HG03439 (cell line): ENCODE results near the gene RECK.
"Not testable (repeated sequence)": the region's sequence is repeated elsewhere in the genome, so short reads cannot be mapped to it uniquely, and the experiment has no call there.

Source experiments
- ATAC-seq: cut with Tn5 transposase; IDR thresholded peaks from one replicate; pipeline ENCODE4 v1.9.1; 2021; ENCODE audit warnings: mild to moderate bottlenecking, moderate library complexity; ENCODE audit not compliant: unreplicated experiment

The RECK gene

DNA sequence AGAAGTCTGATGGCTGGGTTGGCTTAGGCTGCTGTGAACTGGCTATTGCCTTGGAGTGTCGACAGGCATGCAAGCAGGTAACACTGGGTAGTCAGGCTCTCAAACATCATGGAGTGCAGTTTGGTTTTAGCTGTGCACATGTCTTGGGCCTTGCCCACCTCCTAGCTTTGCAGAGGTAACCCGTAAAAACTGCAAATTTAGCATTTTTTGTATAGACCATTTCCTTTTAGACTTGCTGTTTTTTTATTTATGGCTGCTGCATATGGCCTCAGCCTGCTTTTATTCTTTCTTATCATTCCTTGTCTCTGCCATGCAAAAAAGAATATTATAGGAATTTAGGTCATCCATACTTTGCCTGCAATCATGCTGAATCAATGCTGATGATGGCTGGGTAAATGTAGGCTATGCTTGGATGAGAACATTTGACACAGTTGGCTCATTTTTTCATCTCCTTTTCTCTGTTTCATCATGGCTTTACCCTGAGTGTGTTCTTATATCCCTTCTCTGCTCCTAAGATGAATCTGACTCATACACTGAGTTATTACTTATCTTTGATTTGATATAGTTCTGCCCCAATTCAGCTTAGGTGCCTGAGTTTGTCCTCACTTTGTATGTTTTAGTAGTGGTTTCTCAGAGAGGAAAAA is 27.2 kb downstream of the RECK start:
- ATAC-seq: no peak

DNA sequence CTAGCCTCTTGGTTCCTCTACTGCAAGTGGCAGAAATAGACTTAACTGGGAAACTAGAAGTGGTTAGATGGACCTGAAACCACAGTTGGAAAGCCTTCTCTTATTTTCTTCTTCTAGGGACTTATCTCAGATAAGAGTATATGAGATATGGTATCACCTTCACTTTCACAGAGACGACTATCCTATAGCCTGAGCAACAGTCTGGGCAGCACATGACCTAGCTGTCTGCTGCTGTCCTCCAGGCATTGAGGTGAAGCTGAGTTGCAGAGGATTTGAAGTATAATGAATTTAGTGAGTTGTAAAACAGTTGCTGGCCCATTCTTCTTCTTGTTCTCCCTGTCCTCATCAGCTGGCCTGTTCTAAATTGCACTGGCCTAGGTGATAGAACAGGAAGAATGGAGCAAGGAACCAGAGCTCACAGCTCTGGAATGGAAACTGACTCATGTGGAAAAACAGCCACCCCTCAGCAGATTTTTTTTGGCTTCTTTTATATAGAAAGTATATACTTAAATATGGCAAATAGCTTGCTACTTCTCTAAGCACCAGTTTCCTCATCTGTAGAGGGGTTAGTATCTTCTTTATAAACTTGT is 27.8 kb downstream of the RECK start:
- no peak for ATAC-seq

DNA sequence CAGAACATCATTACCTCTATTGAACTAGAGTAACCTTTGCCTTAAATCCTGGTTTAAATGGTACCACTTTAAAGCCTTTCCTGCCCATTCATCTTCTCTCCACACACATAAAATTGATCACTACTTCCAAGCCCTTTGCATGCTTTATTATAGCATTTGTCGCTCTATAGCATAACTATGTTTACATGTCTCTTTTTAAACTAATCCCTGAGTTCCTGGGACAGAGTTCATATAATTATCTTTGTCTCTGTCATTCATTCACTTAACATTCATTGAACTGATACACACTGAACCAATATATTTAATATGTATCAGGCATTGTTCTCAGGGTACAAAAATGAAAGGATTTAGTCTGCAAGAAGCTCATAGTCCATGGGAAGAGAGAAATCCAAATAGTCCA is 37.3 kb downstream of the RECK start:
- no peak for ATAC-seq

DNA sequence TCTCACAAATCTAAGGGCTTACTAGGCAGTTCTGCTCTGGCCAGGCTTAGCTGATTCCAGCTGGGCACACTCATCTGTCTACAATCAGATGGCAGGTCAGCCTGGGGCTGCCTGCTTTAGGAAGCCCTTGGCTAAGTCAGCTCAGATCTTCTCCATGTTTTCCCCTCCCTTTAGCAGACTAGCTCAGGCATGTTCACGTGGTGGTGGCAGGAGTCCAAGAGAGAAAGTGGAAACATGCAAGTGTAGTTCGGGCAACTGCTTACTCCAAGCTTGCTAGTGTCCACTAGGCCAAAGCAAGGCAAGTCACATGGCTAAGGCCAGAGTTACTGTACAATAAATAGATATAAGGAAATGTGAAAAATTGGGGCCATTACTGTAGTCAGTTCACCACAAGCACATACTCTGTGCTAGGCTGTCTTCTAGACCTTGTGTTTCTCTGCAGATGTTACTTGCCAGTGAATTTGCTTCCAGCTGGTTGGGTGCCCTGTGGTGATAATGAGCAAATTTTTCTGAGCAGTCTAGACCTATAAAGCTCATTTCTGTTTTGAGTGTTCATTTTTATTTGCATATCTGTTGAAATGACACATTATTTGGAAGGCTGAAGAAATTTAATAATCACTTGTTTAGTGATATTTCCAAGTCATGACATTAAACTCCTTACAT is 38.3 kb downstream of the RECK start:
- ATAC-seq: no peak

DNA sequence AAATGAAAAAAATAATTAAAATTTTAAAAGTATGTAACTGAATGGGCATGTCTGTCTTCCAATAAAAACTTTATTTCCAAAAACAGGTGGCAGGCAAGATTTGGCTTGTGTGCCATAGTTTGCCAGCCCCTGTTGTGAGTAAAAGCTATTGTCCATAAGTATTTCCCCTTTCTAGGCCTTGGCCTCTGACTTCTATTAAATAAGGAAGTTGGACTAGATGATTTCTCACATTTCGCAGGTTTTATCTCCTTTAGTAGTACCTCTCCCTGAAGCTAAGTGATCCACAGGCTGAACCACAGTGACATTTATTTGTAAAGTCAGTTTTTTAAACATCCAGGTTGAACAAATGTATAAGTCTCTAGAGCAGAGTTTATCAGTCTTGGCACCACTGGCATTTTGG is 41.3 kb downstream of the RECK start:
- ATAC-seq: no peak

DNA sequence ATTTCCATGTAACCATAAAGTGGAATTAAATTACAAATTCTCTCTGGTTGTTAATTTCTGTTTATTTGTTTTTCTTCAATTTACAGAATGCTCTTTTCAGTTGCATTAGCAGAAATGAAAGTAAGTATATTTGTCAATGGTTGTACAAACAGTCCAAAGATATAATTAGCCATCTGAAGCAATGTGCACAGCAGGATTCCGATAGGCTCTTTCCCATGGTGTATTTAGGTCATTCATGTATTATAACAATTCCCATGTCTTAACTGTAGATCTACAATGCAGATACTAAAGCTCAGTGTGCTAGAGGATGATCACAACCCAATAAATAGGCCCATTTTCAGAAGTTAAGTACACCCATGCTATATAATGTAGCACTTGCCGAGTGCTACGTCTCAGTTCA is 43.8 kb downstream of the RECK start:
- ATAC-seq: no peak

DNA sequence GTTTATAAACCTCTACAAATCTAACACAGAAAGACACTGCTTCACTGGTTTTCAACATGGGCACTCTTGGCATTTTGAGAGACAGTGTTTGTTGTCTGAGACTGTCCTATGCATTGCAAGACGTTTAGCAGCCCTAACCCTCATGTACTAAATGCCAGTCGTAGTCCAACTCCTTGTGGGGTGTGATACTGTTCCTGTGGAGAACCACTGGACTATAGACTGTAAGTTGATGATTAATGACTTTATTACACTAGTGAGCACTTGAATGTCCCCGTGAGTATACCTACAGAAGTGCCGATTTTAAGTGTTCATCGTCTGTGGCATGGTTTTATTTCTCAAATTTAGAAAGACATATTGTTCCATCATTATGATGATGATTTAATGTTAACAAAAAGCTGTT is 46.2 kb downstream of the RECK start:
- no peak for ATAC-seq

DNA sequence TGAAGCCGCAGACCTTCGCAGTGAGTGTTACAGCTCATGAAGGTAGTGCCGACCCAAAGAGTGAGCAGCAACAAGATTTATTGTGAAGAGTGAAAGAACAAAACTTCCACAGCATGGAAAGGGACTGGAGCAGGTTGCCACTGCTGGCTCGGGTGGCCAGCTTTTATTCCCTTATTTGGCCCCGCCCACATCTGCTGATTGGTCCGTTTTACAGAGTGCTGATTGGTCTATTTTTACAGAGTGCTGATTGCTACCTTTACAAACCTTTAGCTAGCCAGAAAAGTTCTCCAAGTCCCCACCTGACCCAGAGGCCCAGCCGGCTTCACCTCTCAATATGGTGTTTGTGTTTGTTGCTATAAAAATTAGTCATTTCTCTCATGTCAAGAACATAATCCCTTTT is 49.7 kb downstream of the RECK start:
- no peak for ATAC-seq

DNA sequence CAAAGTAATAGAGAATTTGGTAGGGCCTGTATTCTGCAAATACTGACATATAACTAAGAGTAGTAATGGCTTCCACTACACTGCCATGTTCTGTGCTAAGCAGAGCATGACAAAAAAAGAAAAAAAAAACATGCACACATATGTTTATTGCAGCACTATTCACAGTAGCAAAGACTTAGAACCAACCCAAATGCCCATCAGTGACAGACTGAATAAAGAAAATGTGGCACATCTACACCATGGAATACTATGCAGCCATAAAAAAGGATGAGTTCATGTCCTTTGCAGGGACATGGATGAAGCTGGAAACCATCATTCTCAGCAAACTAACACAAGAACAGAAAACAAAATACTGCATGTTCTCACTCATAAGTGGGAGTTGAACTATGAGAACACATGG is 50.3 kb downstream of the RECK start:
- ATAC-seq: not testable (repeated sequence)

DNA sequence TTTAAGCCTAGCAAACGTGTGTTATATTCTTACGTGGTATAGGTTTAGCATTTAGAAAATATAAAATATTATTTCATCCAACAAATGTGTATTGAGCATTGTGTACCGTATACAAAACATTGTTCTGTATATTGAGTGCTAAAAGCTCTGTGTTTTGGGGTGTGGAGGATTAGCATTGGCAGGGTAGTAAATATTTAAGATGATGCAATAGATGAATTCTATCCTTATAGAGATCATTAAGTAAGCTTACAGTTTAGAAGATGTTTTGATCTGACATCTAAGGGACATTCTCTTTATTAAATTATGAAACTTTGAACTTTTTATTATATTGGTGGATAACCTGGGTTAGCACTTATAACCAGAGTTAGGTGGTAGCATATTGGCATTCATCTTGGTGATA is 51.3 kb downstream of the RECK start:
- ATAC-seq: no peak

DNA sequence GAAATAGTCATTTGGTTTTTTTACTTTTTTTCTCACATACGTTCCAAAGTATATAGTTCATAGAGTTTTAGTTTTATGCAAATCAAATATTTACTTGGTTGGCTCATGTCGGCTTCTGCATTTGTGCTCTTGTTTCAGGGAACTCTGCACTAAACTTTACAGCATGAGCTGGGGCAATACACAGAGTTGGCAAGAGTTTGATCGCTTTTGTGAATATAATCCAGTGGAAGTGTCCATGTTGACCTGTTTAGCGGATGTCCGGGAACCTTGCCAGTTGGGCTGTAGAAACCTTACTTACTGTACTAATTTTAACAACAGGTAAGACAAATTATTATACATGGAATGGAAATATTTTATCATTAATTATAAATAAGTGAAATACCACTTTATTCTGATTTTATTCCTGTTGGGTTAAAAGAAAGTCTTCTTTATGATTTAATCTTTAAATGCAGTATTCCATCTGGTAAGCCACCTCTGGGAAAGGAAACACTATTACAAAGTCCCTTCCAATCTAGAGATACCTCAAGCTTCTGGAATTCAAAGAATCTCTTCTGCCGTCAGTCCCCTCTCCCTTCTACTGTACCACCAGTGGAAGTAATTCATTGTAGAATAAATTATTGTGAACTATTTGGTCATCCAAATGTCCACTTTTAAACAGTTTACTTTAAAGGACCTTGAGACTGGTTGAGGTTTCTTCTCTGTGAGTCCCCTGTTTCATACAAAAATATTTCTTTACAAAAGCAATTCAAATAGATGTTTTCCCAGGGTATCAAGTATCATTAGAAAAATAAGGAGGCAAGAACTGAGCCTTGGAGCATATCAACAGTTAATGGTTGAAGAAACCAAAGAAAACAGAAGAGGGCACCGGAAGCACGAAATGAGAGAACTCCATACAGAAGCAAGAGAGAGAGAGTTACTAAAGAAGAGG is 54.6 kb downstream of the RECK start:
- ATAC-seq: no peak

DNA sequence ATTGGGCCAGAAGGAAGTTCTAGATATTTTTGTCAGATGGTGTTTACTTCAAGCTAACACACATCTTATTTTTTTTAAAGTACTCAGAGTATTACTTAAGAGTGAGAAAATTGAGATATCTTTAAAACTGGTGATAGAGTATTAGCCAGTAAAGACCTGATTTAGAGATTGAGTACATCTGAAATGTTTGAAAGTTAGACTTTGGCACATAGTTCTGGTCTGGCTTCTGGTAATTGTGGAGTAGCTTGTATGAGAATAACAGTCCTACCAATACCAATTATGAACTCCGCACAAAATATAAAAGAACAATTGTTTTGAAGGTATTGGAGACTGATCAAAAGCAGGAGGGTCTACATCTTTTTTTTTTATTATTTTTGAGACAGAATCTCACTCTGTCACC is 55.3 kb downstream of the RECK start:
- ATAC-seq: no peak

DNA sequence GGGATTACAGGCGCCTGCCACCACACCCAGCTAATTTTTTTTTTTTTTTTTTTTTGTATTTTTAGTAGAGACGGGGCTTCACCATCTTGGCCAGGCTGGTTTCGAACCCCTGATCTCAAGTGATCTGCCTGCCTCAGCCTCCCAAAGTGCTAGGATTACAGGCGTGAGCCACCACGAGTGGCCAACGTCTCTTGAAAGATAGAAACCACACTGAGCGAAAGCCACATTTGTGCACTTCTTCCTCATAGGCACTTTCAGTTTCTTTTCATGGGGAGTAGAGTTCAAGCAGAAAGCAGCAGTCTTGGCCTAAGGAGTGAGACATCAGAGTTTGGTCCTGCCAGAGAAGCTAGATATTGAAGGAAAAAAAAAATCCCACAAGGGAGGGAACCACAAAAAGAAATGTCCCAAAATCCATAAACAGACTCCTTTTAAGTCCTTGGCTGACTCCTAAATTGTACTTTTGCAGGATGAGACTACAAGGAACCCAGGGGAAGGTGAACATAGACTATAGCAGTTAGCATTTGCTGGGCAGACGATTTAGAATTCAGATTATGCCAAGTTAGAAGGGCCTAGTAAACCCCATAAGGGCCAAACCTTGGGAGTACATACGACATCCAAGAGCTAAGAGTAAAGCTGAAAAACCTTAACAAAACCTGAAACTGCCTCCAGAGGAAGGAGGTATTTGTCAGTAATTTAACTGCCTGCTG is 55.9 kb downstream of the RECK start:
- peak; percentile 63 for ATAC-seq

DNA sequence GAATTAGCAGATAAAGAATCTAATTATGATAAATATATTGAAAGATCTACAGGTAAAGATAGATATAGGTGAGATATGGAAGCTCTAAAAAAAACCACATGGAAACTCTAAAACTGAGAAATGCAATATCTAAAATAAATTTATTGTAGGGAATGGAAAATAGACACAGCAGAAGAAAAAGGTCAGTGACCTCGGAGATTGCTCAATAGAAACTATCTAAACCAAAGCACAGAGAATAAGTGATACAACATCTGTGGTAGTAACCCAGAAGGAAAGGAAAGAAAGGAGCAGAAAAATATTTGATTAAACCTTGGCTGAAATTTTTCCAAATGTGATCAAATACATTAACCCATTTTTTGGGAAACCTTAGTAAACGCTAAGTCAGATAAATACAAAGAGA is 56.7 kb downstream of the RECK start:
- ATAC-seq: no peak

DNA sequence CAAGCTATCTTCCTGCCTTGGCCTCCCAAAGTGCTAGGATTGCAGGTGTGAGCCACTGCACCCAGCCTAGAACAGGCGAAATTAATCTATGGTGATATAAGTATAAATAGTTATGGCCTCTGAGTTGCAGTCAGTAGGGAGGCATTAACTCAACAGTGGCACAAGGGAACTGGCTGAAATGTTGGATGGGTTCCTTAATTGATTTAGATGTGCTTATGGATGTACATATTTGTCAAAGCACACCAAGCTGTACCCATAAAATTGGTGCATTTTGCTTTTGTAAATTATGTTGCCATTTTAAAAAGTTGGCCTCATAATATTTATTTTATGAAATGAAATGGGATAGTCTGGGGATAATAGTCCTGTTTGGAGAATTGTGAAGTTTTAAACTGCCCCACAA is 63.0 kb downstream of the RECK start:
- no peak for ATAC-seq

DNA sequence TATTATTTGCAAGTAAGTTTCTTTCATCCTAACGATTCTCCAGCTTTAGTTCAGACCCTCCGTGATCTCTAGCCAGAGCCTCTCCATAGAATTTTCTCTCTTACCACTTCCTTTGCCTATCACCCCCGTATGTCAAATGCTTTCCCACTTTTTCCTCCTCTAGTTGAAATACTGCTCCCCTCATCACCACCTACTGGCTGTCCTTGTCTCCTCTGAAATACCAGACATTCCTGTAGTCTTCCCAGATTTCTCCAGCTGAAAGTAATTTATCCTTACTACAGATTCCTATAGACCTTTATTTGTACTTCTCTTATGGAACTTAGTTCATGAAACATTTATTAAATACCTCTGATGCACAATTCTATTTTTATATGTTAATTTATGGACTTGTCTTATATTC is 63.8 kb downstream of the RECK start:
- no peak for ATAC-seq

DNA sequence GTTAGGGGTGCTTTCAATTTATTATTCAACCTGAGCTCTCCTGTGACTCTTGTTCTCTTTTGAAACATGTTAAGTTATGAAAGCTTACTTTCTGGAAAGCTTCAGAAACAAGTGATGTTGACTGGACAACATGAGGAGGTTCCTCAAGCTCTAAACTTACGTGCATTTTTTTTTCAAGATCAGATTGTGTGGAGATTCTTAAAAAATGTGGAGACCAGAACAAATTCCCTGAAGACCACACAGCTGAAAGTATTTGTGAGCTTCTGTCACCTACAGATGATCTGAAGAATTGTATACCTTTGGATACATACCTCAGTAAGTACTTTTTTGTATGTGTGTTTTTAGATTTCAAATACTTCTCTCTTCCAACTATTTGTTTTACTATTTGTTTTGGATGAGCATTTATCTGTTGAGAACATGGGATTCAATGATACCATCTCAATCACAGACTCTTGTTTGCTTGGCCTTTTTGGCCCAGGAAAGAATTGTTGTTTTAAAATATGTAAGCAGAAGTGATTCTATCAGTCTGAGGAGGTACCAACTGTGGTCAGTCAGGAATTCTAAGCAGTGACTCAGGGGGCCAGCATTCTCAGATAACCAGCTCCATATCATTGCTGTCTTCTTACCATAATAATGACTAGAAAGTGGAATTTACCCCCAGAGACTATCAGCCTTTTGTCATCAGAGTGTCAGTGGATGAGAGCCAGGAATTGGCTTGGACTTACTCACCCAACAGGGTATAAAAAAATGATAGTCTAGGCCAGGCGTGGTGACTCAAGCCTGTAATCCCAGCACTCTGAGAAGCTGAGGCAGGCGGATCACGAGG is 65.4 kb downstream of the RECK start:
- ATAC-seq: no peak

DNA sequence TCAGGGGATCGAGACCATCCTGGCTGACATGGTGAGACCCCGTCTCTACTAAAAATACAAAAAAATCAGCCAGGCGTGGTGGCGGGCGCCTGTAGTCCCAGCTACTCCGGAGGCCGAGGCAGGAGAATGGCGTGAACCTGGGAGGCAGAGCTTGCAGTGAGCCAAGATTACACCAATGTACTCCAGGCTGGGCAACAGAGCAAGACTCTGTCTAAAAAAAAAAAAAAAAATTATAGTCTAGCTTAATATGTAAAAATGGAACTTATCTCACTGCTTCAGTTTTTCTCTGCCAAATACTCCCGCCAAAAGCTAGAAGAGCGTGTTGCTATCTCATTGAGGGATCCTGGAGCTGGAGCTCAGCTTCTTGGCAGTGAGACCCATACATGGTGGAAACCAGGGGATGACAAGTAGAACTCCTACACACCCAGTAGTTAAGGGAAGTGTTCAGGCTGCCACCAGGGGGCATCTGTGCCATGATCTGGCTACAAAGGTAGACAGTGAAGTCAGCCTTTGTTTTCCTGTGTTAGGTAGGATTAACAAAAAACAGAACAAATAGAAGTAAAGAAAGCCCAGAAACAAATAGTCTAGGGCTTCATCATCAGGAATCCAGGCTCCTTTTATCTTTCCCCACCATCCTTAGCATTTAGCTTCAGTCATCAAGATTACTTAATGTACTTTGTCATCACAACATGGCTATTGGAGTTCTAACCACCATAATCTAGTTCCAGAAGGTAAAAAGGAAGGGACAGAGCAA is 66.2 kb downstream of the RECK start:
- peak; percentile 73 for ATAC-seq

DNA sequence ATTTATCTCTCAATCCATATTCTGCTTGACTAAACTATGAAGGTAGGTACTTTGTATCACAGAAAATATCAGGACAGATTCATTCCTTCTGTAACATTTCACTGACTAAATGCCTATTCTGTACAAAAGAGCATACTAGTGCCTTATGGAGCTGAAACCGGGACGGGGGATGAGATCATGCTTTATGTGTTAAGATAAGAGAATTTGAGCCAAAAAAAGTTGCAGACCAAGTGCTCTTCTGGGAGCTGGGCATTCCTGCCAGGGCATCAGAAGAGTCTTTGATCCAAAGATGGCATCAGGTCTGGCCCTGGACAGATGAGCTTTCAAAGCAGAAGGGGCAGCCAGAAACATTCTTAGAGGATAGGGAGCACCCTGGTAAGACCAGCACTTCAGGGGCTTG is 72.4 kb downstream of the RECK start:
- ATAC-seq: no peak
